HG03196 (cell line): ENCODE data around the gene LRRTM1.

Experiments
- ATAC-seq: cut with Tn5 transposase; IDR thresholded peaks from one replicate; pipeline ENCODE4 v1.9.1; 2021; ENCODE audit not compliant: unreplicated experiment

LRRTM1 gene

GRCh38 chr2:80252294-80252986 is 52.1 kb downstream of the LRRTM1 start:
- ATAC-seq = no peak
